Stomach (tissue), 4 donors: ENCODE measurements around the gene FAM89A.

Source experiments
- CTCF ChIP-seq, 7 experiments: fragments of 450-650 bp in 4 of 7; fragments of 200-600 bp in 3 of 7; sonication (generic) in 3 of 7; IDR thresholded peaks; one replicate each; pipeline ENCODE4 v1.5.1; 2016 to 2019; ENCODE audit warnings: antibody characterized with exemption in 7 of 7, control low read depth in 2 of 7, mild to moderate bottlenecking in 1 of 7
- EP300 ChIP-seq: sonication (generic); formaldehyde crosslinking; IDR thresholded peaks from one replicate; pipeline ENCODE4 v1.6.1; 2017; ENCODE audit warnings: antibody characterized with exemption
- POLR2A ChIP-seq, 4 donors: fragments of 450-650 bp; IDR thresholded peaks; one replicate each; pipeline ENCODE4 v1.6.1; 2016; ENCODE audit warnings: antibody characterized with exemption in 4 of 4, control low read depth in 2 of 4, mild to moderate bottlenecking in 1 of 4, moderate library complexity in 1 of 4
- POLR2AphosphoS5 ChIP-seq, 3 donors: sonication (generic); formaldehyde crosslinking; IDR thresholded peaks; one replicate each; pipeline ENCODE4 v1.6.1; 2016; ENCODE audit warnings: antibody characterized with exemption in 3 of 3

GRCh38 chr1:231011963-231012362 lies 28.1 kb downstream of the FAM89A start:
- TF ChIP-seq CTCF (IDR thresholded peaks at IDR 0.05) (no peak), POLR2A (IDR thresholded peaks at IDR 0.05) (no peak), POLR2AphosphoS5 (IDR thresholded peaks at IDR 0.05) (no peak), EP300 (no peak)
